Astrocyte of the spinal cord (primary cell): ENCODE measurements around the gene DDX17.
"Not testable (repeated sequence)": the region's sequence is repeated elsewhere in the genome, so short reads cannot be mapped to it uniquely, and the experiment has no call there.

Experiments used
- DNase-seq: peaks from one replicate; pipeline ENCODE4 v3.0.0; 2011; ENCODE audit warnings: low read depth, low spot score
- H3K4me3 ChIP-seq: 2 replicates; pipeline ENCODE4 v1.5.1; 2011; ENCODE audit warnings: low read depth, mild to moderate bottlenecking, low read length, moderate library complexity
- in situ Hi-C: cut with HindIII; loops from 2 replicates; pipeline ENCODE4 v1.10.0; 2017; ENCODE audit warnings: low sequenced_read_pairs
- TF ChIP-seq, protein P1 (sequence below): IDR thresholded peaks from 2 replicates; pipeline ENCODE4 v1.5.1; 2012; ENCODE audit warnings: low read depth, mild to moderate bottlenecking, low read length, inconsistent platforms

The DDX17 gene

DNA sequence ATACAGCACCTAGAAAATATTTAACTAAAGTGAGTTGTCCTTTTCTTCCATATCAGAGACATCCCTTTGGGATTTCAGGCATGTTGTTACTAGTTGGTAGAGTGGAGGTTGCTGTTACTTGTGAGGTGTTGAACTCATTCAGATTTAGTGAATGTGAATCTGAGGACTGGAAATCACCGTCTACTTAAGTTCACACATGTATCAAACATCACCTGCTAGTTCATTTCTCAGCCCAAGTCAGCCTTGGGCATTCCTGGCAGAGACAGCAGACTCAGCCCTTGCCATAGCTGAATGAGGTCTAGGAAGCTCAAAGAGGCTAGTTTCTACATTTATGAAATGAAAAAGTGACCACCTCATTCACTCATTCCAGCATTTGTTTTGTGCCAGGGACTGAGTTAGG lies 28.5 kb downstream of the DDX17 start:
- TF ChIP-seq, protein P1, sequence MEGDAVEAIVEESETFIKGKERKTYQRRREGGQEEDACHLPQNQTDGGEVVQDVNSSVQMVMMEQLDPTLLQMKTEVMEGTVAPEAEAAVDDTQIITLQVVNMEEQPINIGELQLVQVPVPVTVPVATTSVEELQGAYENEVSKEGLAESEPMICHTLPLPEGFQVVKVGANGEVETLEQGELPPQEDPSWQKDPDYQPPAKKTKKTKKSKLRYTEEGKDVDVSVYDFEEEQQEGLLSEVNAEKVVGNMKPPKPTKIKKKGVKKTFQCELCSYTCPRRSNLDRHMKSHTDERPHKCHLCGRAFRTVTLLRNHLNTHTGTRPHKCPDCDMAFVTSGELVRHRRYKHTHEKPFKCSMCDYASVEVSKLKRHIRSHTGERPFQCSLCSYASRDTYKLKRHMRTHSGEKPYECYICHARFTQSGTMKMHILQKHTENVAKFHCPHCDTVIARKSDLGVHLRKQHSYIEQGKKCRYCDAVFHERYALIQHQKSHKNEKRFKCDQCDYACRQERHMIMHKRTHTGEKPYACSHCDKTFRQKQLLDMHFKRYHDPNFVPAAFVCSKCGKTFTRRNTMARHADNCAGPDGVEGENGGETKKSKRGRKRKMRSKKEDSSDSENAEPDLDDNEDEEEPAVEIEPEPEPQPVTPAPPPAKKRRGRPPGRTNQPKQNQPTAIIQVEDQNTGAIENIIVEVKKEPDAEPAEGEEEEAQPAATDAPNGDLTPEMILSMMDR = no peak
- no peak overlapping the region for H3K4me3 ChIP-seq
- in situ Hi-C loops = no loop called here
- no peak for DNase-seq

DNA sequence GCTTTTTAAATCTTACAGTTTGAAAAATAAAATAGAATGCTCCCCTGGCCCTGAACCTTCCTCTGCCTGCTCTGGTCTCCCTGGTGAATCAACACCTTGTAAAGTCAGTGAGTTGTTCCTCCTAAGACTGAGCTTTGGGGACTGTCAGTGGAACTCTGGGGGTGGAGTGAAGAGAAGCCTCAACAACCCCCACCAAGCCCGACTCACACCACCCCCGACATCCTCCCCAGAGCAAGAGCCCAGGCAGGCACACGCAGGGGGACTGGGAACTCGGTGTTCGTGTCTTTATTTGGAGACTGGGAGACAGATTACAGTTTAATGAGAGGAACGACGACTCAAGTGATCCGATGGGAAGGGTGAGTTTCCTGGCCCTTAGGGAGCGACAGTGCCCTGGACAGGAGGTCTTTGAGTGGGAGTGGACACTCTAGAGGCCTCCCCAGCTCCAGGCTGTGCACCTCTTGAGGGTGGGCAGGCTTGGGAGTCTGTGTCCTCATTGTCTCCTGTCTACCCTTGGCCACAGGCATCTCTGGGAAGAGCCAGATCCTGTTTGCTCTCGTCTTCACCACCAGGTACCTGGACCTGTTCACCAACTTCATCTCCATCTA lies 32.0 kb downstream of the DDX17 start:
- TF ChIP-seq, protein P1 = no peak
- no peak overlapping the region for H3K4me3 ChIP-seq
- in situ Hi-C loops = no loop called here
- no peak for DNase-seq

- in situ Hi-C loops = no loop called here
- TF ChIP-seq, protein P1 = no peak
- H3K4me3 ChIP-seq = no peak overlapping the region
- no peak for DNase-seq
These were observed 34.9 kb downstream of the DDX17 start for GRCh38 chr22:38471237-38471636.

- in situ Hi-C loops, DNase-seq, H3K4me3 ChIP-seq: not testable (repeated sequence)
These were observed 35.9 kb downstream of the DDX17 start for GRCh38 chr22:38470179-38470578.

- no peak for DNase-seq
These were observed 36.8 kb downstream of the DDX17 start for GRCh38 chr22:38469306-38469781.

GRCh38 chr22:38468443-38469305 lies 37.4 kb downstream of the DDX17 start:
- TF ChIP-seq, protein P1 = peak; percentile 39
- peak overlapping the region; percentile 88 for H3K4me3 ChIP-seq
- in situ Hi-C loops = no loop called here
- DNase-seq = no peak

More at GRCh38 chr22:38469306-38469781, 36.8 kb downstream of the DDX17 start:
- H3K4me3 ChIP-seq = peak overlapping the region; percentile 88
- in situ Hi-C loops = no loop called here
- TF ChIP-seq, protein P1 = no peak

DNA sequence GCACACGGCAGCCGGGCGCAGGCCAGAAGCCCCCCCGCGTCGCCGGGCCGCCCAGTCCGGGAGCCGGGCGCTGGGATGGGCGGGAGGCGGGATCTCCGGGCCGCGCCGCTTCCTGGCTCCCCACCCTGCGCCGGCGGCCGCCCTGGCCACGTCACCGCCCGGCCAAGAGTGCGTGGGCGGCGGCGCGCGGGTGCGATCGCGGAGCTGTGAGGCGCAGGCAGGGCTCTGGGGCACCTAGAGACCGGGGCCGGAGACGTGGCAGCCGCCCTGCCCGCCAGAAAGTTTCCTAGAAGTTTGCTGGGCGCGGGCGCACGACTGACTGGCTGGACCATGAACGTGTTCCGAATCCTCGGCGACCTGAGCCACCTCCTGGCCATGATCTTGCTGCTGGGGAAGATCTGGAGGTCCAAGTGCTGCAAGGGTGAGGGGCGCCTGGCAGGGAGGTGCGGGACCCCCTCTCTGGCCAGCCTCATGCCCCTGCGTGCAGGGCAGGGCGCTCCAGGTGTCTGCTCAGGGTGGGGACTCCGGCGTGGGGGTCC lies 38.1 kb downstream of the DDX17 start, which contains the start of gene KDELR3:
Gene KDELR3 (plus strand): TSS at position 193 of the 539 bp plus-strand sequence. CDS start 138 bp downstream, at position 331.
- in situ Hi-C loops = no loop called here
- peak within 1 kb of the TSS; percentile 88 for H3K4me3 ChIP-seq
- peak; percentile 55 for DNase-seq
- TF ChIP-seq, protein P1 = no peak
